GM12878 (cell line): ENCODE data around the gene CDCA7L. TPM values are rescaled to one million over a fixed set of nuclear protein-coding genes. Genes with fewer than 3 reads are reported as not detected.
"Not testable (repeated sequence)": the region's sequence is repeated elsewhere in the genome, so short reads cannot be mapped to it uniquely, and the experiment has no call there.

Experiments used
- ATAC-seq: fragments of 200-7000 bp; cut with Tn5 transposase; 3 replicates; pipeline ENCODE4 v1.9.1; 2020; ENCODE audit warnings: mild to moderate bottlenecking, moderate library complexity
- BruUV-seq: library from RNA; stranded (reverse); fragments of 400-500 nt; replicated peaks from 2 replicates; lab custom pipeline; 2021; lab: Mats Ljungman, UMichigan
- CTCF ChIA-PET: fragments of 300-600 bp; sonication (Branson Sonifier 250); formaldehyde crosslinking; extraction: SDS; loops from one replicate; lab custom pipeline; 2021; ENCODE audit warnings: inconsistent platforms; lab: Yijun Ruan, JAX
- POLR2A ChIA-PET: fragments of 350-600 bp; formaldehyde crosslinking; extraction: SDS; loops from one replicate; lab custom pipeline; 2021; ENCODE audit warnings: inconsistent platforms; lab: Charles Lee
- RAD21 ChIA-PET: fragments of 300-600 bp; sonication (Branson Sonifier 250); formaldehyde crosslinking; loops from one replicate; lab custom pipeline; 2023; ENCODE audit warnings: antibody characterized with exemption; ENCODE audit not compliant: unreplicated experiment; lab: Charles Lee
- SMC1A ChIA-PET: fragments of 300-600 bp; sonication (Branson Sonifier 250); formaldehyde crosslinking; loops from one replicate; lab custom pipeline; 2023; ENCODE audit not compliant: unreplicated experiment, uncharacterized antibody; lab: Charles Lee
- DNase-seq: peaks from one replicate; pipeline ENCODE4 v3.0.0-alpha.2; 2011; ENCODE audit warnings: low read depth, low spot score
- FAIRE-seq: peaks from 3 replicates; lab custom pipeline; 2011; peaks lifted over from hg19 to GRCh38; lab: Jason Lieb, UNC
- H2AFZ ChIP-seq: 2 replicates; pipeline ENCODE4 v1.6.0; 2011; ENCODE audit warnings: low read depth, low read length, control low read depth; ENCODE audit not compliant: control insufficient read depth
- H3K27ac ChIP-seq: 2 replicates; pipeline ENCODE4 v1.5.1; 2011; ENCODE audit warnings: control low read depth; ENCODE audit not compliant: control insufficient read depth, insufficient read depth
- H3K27me3 ChIP-seq, 2 experiments: replicated peaks in 1 of 2; 2 replicates each; pipeline versions ENCODE4 v1.6.0 to v1.6.1; 2011; ENCODE audit warnings: low read length in 1 of 2; ENCODE audit not compliant: control insufficient read depth in 2 of 2, insufficient read depth in 2 of 2
- H3K36me3 ChIP-seq, 2 experiments: 2 replicates each; pipeline ENCODE4 v1.5.1; 2011; ENCODE audit warnings: low read length in 1 of 2; ENCODE audit not compliant: control insufficient read depth in 2 of 2, insufficient read depth in 2 of 2
- H3K4me1 ChIP-seq: 2 replicates; pipeline ENCODE4 v1.6.1; 2011; ENCODE audit warnings: mild to moderate bottlenecking, low read length, moderate library complexity, mixed read lengths; ENCODE audit not compliant: control insufficient read depth, insufficient read depth
- H3K4me2 ChIP-seq: 2 replicates; pipeline ENCODE4 v1.6.0; 2011; ENCODE audit warnings: control low read depth; ENCODE audit not compliant: control insufficient read depth, insufficient read depth
- H3K4me3 ChIP-seq: fragments of 200-600 bp; sonication (generic); 2 replicates; pipeline ENCODE4 v1.5.1; 2016
- H3K79me2 ChIP-seq: 2 replicates; pipeline ENCODE4 v1.6.0; 2011; ENCODE audit warnings: low read length; ENCODE audit not compliant: control insufficient read depth, insufficient read depth
- H3K9ac ChIP-seq: 2 replicates; pipeline ENCODE4 v1.8.0; 2011; ENCODE audit warnings: low read length, control low read depth, mixed read lengths; ENCODE audit not compliant: control insufficient read depth, insufficient read depth
- H3K9me3 ChIP-seq: replicated peaks from 3 replicates; pipeline ENCODE4 v1.5.1; 2011; ENCODE audit warnings: mild to moderate bottlenecking, low read length; ENCODE audit not compliant: control insufficient read depth, insufficient read depth
- H4K20me1 ChIP-seq: 2 replicates; pipeline ENCODE4 v1.6.0; 2011; ENCODE audit not compliant: control insufficient read depth, insufficient read depth
- DPF2 ChIP-seq: fragments of 450-650 bp; IDR thresholded peaks from 2 replicates; pipeline ENCODE4 v1.6.1; 2017; ENCODE audit warnings: mild to moderate bottlenecking
- ZNF622 ChIP-seq: fragments of 450-650 bp; IDR thresholded peaks from 2 replicates; pipeline ENCODE4 v1.6.1; 2017; ENCODE audit warnings: mild to moderate bottlenecking, inconsistent platforms
- WGBS: methylation state at CpG from one replicate; pipeline ENCODE4 v1.1.6; 2016; ENCODE audit warnings: low lambda C conversion rate; ENCODE audit not compliant: insufficient replicate concordance, insufficient coverage; ENCODE audit errors: missing lambda C conversion rate; 5-methylcytosine and 5-hydroxymethylcytosine counted together
- in situ Hi-C: fragments of 300-500 bp; cut with MboI; formaldehyde crosslinking; loops from 9 replicates; pipeline ENCODE4 v1.14.3; 2018; ENCODE audit warnings: mixed read lengths
- intact Hi-C: fragments of 100-400 bp; cut with micrococcal nuclease; formaldehyde crosslinking; loops from one replicate; pipeline ENCODE4 v1.14.2; 2022; ENCODE audit not compliant: unreplicated experiment
- polyA plus RNA-seq, 11 experiments: library from polyadenylated mRNA; depleted of rRNA in 4 of 11; unstranded in 6 of 11; stranded (reverse) in 5 of 11; fragments of >200 nt; fragmentation: Nextera tagmentation in 4 of 11; fragmentation: Illumina TruSeq in 1 of 11; extraction: Ambion mirVana in 4 of 11; extraction: Trizol in 1 of 11; gene quantifications; 1 replicate in 1 of 11; 2 replicates in 10 of 11; pipeline versions ENCODE4 v1.2.1 to v1.2.3, GENCODE V29; 2011 to 2016; ENCODE audit warnings: inconsistent platforms in 2 of 11, missing spikeins in 2 of 11, low read depth in 1 of 11
- total RNA-seq, 4 experiments: library from RNA; depleted of rRNA in 3 of 4; stranded (reverse); fragments of >200 nt in 3 of 4; fragmentation: Illumina TruSeq in 1 of 4; extraction: Trizol in 1 of 4; gene quantifications; 2 replicates each; pipeline versions ENCODE4 v1.2.1 to v1.2.3, GENCODE V29; 2013 to 2021
- TF ChIP-seq, protein P1 (sequence below): IDR thresholded peaks from 2 replicates; pipeline ENCODE4 v1.6.1; 2012; ENCODE audit warnings: low read depth, low read length, improper control_type of control experiment

The CDCA7L gene
- total and polyA plus RNA-seq, 10 of the 15 experiments (the other 5 are each of a cell fraction or from before 2014, with no cell fraction given), result 30.3 to 92.2 (median 68.5) TPM

DNA sequence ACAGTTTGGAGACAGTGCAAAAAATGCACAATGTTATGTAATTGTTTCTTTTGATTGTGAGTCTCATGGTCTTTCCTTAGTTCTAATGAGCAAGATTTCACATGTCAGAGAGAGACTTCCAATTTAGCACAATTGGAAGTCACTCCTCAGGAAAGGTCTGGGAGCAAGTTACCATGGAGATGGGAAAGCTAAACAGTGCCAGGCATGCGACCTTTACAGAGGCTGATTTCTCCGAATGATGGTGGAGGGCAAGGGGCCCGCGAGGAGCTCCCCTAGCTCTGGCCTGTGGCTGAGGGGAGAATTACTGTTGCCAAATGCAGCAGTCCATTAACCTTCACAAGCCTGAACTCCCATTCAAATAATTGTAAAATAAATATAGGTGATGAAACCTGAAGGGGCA lies 59.3 kb downstream of the CDCA7L start (continued):
- TF ChIP-seq, protein P1, sequence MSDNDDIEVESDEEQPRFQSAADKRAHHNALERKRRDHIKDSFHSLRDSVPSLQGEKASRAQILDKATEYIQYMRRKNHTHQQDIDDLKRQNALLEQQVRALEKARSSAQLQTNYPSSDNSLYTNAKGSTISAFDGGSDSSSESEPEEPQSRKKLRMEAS, result no peak
- TF ChIP-seq, all 136 proteins: peak for 0

DNA sequence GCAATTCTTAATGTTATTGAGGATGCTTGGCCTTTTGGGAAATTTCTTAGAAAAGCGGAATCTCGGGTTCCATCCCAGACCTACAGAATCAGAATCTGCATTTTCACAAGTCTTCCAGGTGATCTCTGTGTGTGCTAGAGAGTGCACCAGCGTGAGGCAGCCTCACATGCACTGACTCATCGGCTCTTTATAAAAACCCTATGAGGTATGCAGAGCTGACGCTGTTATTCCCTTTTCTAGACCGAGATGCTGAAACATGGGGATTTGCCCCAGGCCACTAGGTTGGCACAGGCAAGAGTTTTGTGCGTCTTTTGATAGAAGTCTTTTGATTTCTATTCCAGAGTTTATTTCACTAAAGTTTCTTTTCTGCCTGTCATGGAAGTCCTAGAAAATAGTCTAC lies 61.2 kb downstream of the CDCA7L start:
- ATAC-seq (no peak), DNase-seq (no peak), FAIRE-seq (no peak)
- Histone ChIP-seq H3K4me2 (no peak overlapping the region), H3K27me3 (no peaks in the 10 kb centered on the region), H3K4me1 (no peaks in the 10 kb centered on the region), H3K9ac (no peak overlapping the region), H3K4me3 (no peak overlapping the region), H3K9me3 (no peaks in the 10 kb centered on the region), H3K36me3 (no peaks in the 10 kb centered on the region), H2AFZ (no peak overlapping the region), H3K79me2 (no peaks in the 10 kb centered on the region), H3K27ac (no peak overlapping the region), H4K20me1 (no peaks in the 10 kb centered on the region)
- POLR2A ChIA-PET, result no interaction called here
- RAD21 ChIA-PET, result no interaction called here
- TF ChIP-seq ZNF622 (no peak), DPF2 (no peak)
- in situ Hi-C loops, result no loop called here
- intact Hi-C loops, result loop anchor here (5.0 kb wide), 1 partner anchor 98 kb away; no protein-coding TSS in a partner anchor
- BruUV-seq, result no TSS peak
- SMC1A ChIA-PET, result no interaction called here
- CTCF ChIA-PET, result no interaction called here
- WGBS, result 95% methylated on average over 7 of the region's 7 CpGs

DNA sequence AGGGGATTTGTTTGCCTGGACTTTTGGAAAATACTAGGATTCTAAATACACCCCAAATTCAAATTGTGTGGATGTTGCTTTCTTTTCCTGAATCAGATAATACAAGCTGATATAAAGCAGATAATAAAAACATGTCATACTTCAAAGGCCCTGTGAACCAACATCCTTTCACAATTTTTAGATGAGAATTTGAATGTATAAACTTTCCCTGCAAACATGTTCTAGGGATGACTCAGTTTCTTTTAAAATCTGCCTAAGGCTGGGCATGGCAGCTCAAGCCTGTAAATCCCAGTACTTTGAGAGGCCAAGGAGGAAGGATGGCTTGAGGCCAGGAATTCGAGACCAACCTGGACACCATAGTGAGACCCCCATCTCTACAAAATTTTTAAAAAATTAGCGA lies 62.2 kb downstream of the CDCA7L start:
- H3K9ac ChIP-seq, DNase-seq, H2AFZ ChIP-seq, ATAC-seq, CTCF ChIA-PET, RAD21 ChIA-PET, SMC1A ChIA-PET, H3K36me3 ChIP-seq, H3K27ac ChIP-seq, POLR2A ChIA-PET, H3K4me3 ChIP-seq, H3K4me2 ChIP-seq, BruUV-seq, FAIRE-seq, in situ Hi-C loops, H3K79me2 ChIP-seq, H3K9me3 ChIP-seq, H3K27me3 ChIP-seq, H3K4me1 ChIP-seq, H4K20me1 ChIP-seq: not testable (repeated sequence)
- intact Hi-C loops, result loop anchor here (5.0 kb wide), 1 partner anchor 99 kb away; no protein-coding TSS in a partner anchor
- 65% methylated on average over 2 of the region's 2 CpGs for WGBS
